GM23338 (cell line): ENCODE data around the gene FBXO46. TPM values are rescaled to one million over a fixed set of nuclear protein-coding genes. Genes with fewer than 3 reads are reported as not detected.
A peak's percentile ranks its signal among the peaks of the same experiment; 100 is the strongest.

Source experiments
- ATAC-seq: fragments of 200-7000 bp; cut with Tn5 transposase; 3 replicates; pipeline ENCODE4 v1.9.1; 2020
- DNase-seq: peaks from one replicate; pipeline ENCODE4 v3.0.0-alpha.2; 2015; ENCODE audit warnings: low spot score
- H2AFZ ChIP-seq: fragments of 200-600 bp; sonication (generic); 2 replicates; pipeline ENCODE4 v1.8.0; 2016; ENCODE audit warnings: antibody characterized with exemption, mild to moderate bottlenecking, moderate library complexity
- H3F3A ChIP-seq: fragments of 200-600 bp; sonication (generic); replicated peaks from 2 replicates; pipeline ENCODE4 v1.8.0; 2017; ENCODE audit warnings: antibody characterized with exemption, mixed run types, low read depth
- H3K27ac ChIP-seq: fragments of 200-600 bp; sonication (generic); 2 replicates; pipeline ENCODE4 v1.6.1; 2016; ENCODE audit warnings: low read depth
- H3K27me3 ChIP-seq: fragments of 200-600 bp; sonication (generic); 2 replicates; pipeline ENCODE4 v1.8.0; 2016; ENCODE audit warnings: mild to moderate bottlenecking, mixed run types, moderate library complexity; ENCODE audit not compliant: insufficient read depth
- H3K36me3 ChIP-seq: fragments of 200-600 bp; sonication (generic); 2 replicates; pipeline ENCODE4 v1.8.0; 2016; ENCODE audit warnings: mild to moderate bottlenecking; ENCODE audit not compliant: insufficient read depth
- H3K4me1 ChIP-seq: fragments of 200-600 bp; sonication (generic); 2 replicates; pipeline ENCODE4 v1.8.0; 2016; ENCODE audit warnings: mild to moderate bottlenecking, moderate library complexity; ENCODE audit not compliant: insufficient read depth
- H3K4me2 ChIP-seq: fragments of 200-600 bp; sonication (generic); 2 replicates; pipeline ENCODE4 v1.7.1; 2017; ENCODE audit warnings: mixed run types
- H3K4me3 ChIP-seq: fragments of 200-600 bp; sonication (generic); 2 replicates; pipeline ENCODE4 v1.6.1; 2016; ENCODE audit warnings: mixed run types
- H3K79me2 ChIP-seq: fragments of 200-600 bp; sonication (generic); replicated peaks from 2 replicates; pipeline ENCODE4 v1.8.0; 2017; ENCODE audit warnings: mild to moderate bottlenecking; ENCODE audit not compliant: insufficient read depth
- H3K9me2 ChIP-seq: fragments of 200-600 bp; sonication (generic); 2 replicates; pipeline ENCODE4 v1.8.0; 2017; ENCODE audit not compliant: insufficient read depth
- H4K20me1 ChIP-seq: fragments of 200-600 bp; sonication (generic); replicated peaks from 2 replicates; pipeline ENCODE4 v1.8.0; 2017; ENCODE audit warnings: mild to moderate bottlenecking; ENCODE audit not compliant: insufficient read depth
- H3K27ac Mint-ChIP-seq: 2 replicates; pipeline ENCODE4 v1.8.0; 2020; ENCODE audit warnings: inconsistent platforms, mild to moderate bottlenecking, moderate library complexity, mixed read lengths
- H3K27me3 Mint-ChIP-seq: 3 replicates; pipeline ENCODE4 v1.8.0; 2022; ENCODE audit warnings: low read depth, mild to moderate bottlenecking, moderate library complexity, mixed read lengths, inconsistent platforms; ENCODE audit not compliant: insufficient read depth, poor library complexity
- H3K36me3 Mint-ChIP-seq: 3 replicates; pipeline ENCODE4 v1.8.0; 2021; ENCODE audit warnings: low read depth, mild to moderate bottlenecking, inconsistent platforms, moderate library complexity, mixed read lengths
- H3K4me1 Mint-ChIP-seq: 3 replicates; pipeline ENCODE4 v1.8.0; 2020; ENCODE audit warnings: mild to moderate bottlenecking, inconsistent platforms, mixed read lengths
- H3K4me3 Mint-ChIP-seq: 3 replicates; pipeline ENCODE4 v1.8.0; 2021; ENCODE audit warnings: moderate library complexity, mild to moderate bottlenecking, inconsistent platforms, mixed read lengths
- H3K9me3 Mint-ChIP-seq: 3 replicates; pipeline ENCODE4 v1.8.0; 2020; ENCODE audit warnings: moderate library complexity, mild to moderate bottlenecking, inconsistent platforms, mixed read lengths
- CREB1 ChIP-seq: fragments of 250-450 bp; sonication (Bioruptor Pico); IDR thresholded peaks from 2 replicates; pipeline ENCODE4 v1.5.0; 2020; ENCODE audit warnings: low read depth, mild to moderate bottlenecking, moderate library complexity
- ETS1 ChIP-seq: IDR thresholded peaks from 2 replicates; pipeline ENCODE4 v1.6.1; 2016; ENCODE audit warnings: antibody characterized with exemption
- EZH2 ChIP-seq: fragments of 200-600 bp; sonication (generic); IDR thresholded peaks from one replicate; pipeline ENCODE4 v1.8.0; 2017; ENCODE audit warnings: antibody characterized with exemption, mild to moderate bottlenecking, low read depth; ENCODE audit not compliant: unreplicated experiment
- EZH2phosphoT487 ChIP-seq: fragments of 200-600 bp; sonication (generic); IDR thresholded peaks from one replicate; pipeline ENCODE4 v1.8.1; 2018; ENCODE audit warnings: antibody characterized with exemption; ENCODE audit not compliant: unreplicated experiment
- JUNB ChIP-seq: IDR thresholded peaks from one replicate; pipeline ENCODE4 v1.6.1; 2016; ENCODE audit warnings: antibody characterized with exemption; ENCODE audit not compliant: unreplicated experiment
- NANOG ChIP-seq: IDR thresholded peaks from 2 replicates; pipeline ENCODE4 v1.6.1; 2016; ENCODE audit warnings: antibody characterized with exemption, borderline replicate concordance
- POLR2AphosphoS5 ChIP-seq: IDR thresholded peaks from 2 replicates; pipeline ENCODE4 v1.6.1; 2016; ENCODE audit warnings: antibody characterized with exemption, low read depth
- REST ChIP-seq: IDR thresholded peaks from one replicate; pipeline ENCODE4 v1.6.1; 2018; ENCODE audit warnings: antibody characterized with exemption; ENCODE audit not compliant: unreplicated experiment
- STAT1 ChIP-seq: IDR thresholded peaks from one replicate; pipeline ENCODE4 v1.6.1; 2016; ENCODE audit warnings: antibody characterized with exemption; ENCODE audit not compliant: unreplicated experiment
- ZNF114 ChIP-seq: fragments of 250-450 bp; sonication (Bioruptor Pico); IDR thresholded peaks from 2 replicates; pipeline ENCODE4 v1.5.0; 2020; ENCODE audit warnings: mild to moderate bottlenecking, moderate library complexity
- ZNF331 ChIP-seq: fragments of 250-450 bp; sonication (Bioruptor Pico); IDR thresholded peaks from 2 replicates; pipeline ENCODE4 v1.5.0; 2020; ENCODE audit warnings: low read depth, mild to moderate bottlenecking, moderate library complexity
- polyA plus RNA-seq: library from polyadenylated mRNA; unstranded; fragments of >200 nt; fragmentation: Nextera tagmentation; extraction: Ambion mirVana; gene quantifications from 2 replicates; pipeline ENCODE4 v1.2.1, GENCODE V29; 2016
- total RNA-seq: library from RNA; depleted of rRNA; stranded (reverse); fragments of >200 nt; shearing (Covaris generic); gene quantifications from 2 replicates; pipeline ENCODE4 v1.2.3, GENCODE V29; 2014
- TF ChIP-seq, protein P1 (sequence below), 2 experiments: fragments of 200-600 bp in 1 of 2; sonication (generic) in 1 of 2; conservative IDR thresholded peaks; 2 replicates each; pipeline versions ENCODE4 v1.5.1 to v1.6.1; 2016 to 2017; ENCODE audit warnings: antibody characterized with exemption in 2 of 2, low read depth in 2 of 2, mild to moderate bottlenecking in 2 of 2, moderate library complexity in 1 of 2
- TF ChIP-seq, protein P2 (sequence below): fragments of 250-450 bp; sonication (Bioruptor Pico); IDR thresholded peaks from 2 replicates; pipeline ENCODE4 v1.5.0; 2020; ENCODE audit warnings: mild to moderate bottlenecking, moderate library complexity

Gene FBXO46
- total and polyA plus RNA-seq, 2 experiments from 2014 or later: 9.4 to 35.8 TPM

DNA sequence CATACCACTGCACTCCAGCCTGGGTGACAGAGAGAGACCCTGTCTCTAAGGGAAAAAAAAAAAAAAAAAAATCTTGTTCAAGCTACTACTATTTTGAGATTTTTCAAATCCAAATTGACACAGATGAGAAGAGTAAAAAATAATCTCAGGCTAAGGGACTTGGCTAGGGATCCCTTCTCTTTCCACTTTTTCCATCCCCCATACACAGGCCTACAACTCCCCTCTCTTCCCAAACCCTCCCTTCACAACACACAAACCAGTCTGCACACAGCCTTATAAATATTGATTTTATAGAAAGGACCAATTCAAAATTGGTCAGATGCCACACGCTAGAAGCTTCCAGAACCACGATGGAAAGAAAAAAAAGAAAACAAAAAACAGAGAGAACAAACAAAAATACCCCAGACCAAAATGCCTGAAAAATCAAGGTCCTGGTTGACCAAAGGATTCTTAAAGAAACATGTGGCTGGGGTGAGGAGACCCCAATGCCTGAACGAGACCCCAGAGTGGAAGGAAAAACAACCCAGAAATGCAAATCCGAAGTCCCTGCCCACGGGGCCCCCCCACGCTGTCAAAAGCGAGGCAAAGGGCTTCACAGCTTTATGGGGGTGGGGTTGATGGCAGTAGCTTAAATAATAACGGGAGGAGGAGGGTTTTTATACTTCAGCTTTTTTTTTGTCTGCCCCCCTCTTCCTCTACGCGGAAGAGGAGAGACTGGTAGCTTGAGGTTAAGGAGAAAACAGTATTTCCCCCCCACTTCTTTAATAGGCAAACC lies 20.2 kb downstream of the FBXO46 start:
- Mint-ChIP-seq H3K27me3 (peaks cover 14% of the 10 kb centered on the region), H3K4me1 (peaks cover 24% of the 10 kb centered on the region), H3K36me3 (peaks cover 13% of the 10 kb centered on the region), H3K4me3 (no peak overlapping the region; the same call in 2 of the 3 replicates), H3K27ac (peak overlapping the region; percentile 49; the same call in 1 of the 2 replicates), H3K9me3 (no peaks in the 10 kb centered on the region)
- Histone ChIP-seq H3K4me3 (no peak overlapping the region), H3K27me3 (no peaks in the 10 kb centered on the region), H3K36me3 (no peaks in the 10 kb centered on the region), H3K79me2 (peaks cover 33% of the 10 kb centered on the region), H3K4me2 (no peak overlapping the region), H3F3A (0 out of 2 replicates have a peak, but pooled peaks cover 3% of the 10 kb centered on the region), H3K4me1 (peaks cover 2% of the 10 kb centered on the region; the same call in 1 of the 2 replicates), H4K20me1 (peaks cover 6% of the 10 kb centered on the region), H2AFZ (no peak overlapping the region), H3K27ac (peak overlapping the region; percentile 53; the same call in 1 of the 2 replicates), H3K9me2 (no peaks in the 10 kb centered on the region)
- ATAC-seq: no peak
- TF ChIP-seq STAT1 (no peak), REST (no peak), EZH2 (no peak), JUNB (no peak), ZNF331 (CRISPR knock-in tag) (no peak), NANOG (no peak), CREB1 (CRISPR knock-in tag) (no peak), EZH2phosphoT487 (no peak), ZNF114 (CRISPR knock-in tag) (no peak), ETS1 (no peak), POLR2AphosphoS5 (no peak)
- TF ChIP-seq, protein P1, sequence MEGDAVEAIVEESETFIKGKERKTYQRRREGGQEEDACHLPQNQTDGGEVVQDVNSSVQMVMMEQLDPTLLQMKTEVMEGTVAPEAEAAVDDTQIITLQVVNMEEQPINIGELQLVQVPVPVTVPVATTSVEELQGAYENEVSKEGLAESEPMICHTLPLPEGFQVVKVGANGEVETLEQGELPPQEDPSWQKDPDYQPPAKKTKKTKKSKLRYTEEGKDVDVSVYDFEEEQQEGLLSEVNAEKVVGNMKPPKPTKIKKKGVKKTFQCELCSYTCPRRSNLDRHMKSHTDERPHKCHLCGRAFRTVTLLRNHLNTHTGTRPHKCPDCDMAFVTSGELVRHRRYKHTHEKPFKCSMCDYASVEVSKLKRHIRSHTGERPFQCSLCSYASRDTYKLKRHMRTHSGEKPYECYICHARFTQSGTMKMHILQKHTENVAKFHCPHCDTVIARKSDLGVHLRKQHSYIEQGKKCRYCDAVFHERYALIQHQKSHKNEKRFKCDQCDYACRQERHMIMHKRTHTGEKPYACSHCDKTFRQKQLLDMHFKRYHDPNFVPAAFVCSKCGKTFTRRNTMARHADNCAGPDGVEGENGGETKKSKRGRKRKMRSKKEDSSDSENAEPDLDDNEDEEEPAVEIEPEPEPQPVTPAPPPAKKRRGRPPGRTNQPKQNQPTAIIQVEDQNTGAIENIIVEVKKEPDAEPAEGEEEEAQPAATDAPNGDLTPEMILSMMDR (conservative IDR thresholded peaks at IDR 0.05; ENCODE audit: low read depth in 2 of 2): no peak
- TF ChIP-seq, protein P2, sequence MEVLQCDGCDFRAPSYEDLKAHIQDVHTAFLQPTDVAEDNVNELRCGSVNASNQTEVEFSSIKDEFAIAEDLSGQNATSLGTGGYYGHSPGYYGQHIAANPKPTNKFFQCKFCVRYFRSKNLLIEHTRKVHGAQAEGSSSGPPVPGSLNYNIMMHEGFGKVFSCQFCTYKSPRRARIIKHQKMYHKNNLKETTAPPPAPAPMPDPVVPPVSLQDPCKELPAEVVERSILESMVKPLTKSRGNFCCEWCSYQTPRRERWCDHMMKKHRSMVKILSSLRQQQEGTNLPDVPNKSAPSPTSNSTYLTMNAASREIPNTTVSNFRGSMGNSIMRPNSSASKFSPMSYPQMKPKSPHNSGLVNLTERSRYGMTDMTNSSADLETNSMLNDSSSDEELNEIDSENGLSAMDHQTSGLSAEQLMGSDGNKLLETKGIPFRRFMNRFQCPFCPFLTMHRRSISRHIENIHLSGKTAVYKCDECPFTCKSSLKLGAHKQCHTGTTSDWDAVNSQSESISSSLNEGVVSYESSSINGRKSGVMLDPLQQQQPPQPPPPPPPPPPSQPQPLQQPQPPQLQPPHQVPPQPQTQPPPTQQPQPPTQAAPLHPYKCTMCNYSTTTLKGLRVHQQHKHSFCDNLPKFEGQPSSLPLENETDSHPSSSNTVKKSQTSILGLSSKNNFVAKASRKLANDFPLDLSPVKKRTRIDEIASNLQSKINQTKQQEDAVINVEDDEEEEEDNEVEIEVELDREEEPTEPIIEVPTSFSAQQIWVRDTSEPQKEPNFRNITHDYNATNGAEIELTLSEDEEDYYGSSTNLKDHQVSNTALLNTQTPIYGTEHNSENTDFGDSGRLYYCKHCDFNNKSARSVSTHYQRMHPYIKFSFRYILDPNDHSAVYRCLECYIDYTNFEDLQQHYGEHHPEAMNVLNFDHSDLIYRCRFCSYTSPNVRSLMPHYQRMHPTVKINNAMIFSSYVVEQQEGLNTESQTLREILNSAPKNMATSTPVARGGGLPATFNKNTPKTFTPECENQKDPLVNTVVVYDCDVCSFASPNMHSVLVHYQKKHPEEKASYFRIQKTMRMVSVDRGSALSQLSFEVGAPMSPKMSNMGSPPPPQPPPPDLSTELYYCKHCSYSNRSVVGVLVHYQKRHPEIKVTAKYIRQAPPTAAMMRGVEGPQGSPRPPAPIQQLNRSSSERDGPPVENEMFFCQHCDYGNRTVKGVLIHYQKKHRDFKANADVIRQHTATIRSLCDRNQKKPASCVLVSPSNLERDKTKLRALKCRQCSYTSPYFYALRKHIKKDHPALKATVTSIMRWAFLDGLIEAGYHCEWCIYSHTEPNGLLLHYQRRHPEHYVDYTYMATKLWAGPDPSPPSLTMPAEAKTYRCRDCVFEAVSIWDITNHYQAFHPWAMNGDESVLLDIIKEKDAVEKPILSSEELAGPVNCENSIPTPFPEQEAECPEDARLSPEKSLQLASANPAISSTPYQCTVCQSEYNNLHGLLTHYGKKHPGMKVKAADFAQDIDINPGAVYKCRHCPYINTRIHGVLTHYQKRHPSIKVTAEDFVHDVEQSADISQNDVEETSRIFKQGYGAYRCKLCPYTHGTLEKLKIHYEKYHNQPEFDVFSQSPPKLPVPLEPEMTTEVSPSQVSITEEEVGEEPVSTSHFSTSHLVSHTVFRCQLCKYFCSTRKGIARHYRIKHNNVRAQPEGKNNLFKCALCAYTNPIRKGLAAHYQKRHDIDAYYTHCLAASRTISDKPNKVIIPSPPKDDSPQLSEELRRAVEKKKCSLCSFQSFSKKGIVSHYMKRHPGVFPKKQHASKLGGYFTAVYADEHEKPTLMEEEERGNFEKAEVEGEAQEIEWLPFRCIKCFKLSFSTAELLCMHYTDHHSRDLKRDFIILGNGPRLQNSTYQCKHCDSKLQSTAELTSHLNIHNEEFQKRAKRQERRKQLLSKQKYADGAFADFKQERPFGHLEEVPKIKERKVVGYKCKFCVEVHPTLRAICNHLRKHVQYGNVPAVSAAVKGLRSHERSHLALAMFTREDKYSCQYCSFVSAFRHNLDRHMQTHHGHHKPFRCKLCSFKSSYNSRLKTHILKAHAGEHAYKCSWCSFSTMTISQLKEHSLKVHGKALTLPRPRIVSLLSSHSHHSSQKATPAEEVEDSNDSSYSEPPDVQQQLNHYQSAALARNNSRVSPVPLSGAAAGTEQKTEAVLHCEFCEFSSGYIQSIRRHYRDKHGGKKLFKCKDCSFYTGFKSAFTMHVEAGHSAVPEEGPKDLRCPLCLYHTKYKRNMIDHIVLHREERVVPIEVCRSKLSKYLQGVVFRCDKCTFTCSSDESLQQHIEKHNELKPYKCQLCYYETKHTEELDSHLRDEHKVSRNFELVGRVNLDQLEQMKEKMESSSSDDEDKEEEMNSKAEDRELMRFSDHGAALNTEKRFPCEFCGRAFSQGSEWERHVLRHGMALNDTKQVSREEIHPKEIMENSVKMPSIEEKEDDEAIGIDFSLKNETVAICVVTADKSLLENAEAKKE (CRISPR knock-in tag): no peak
- DNase-seq: no peak
